ES-I3 (cell line): Measurements from ENCODE around the gene GCAT.
"Not testable (repeated sequence)": the region's sequence is repeated elsewhere in the genome, so short reads cannot be mapped to it uniquely, and the experiment has no call there.

ENCODE experiments used
- H3K36me3 ChIP-seq: 2 replicates; pipeline ENCODE4 v1.6.1; 2013; ENCODE audit warnings: mild to moderate bottlenecking, low read length, control low read depth, moderate library complexity; ENCODE audit not compliant: insufficient read depth
- H3K4me1 ChIP-seq: 2 replicates; pipeline ENCODE4 v1.6.1; 2013; ENCODE audit warnings: mild to moderate bottlenecking, control low read depth, low read length; ENCODE audit not compliant: insufficient read depth
- H3K9ac ChIP-seq: 2 replicates; pipeline ENCODE4 v1.6.1; 2013; ENCODE audit warnings: low read depth, mild to moderate bottlenecking, low read length, moderate library complexity
- H3K9me3 ChIP-seq: 2 replicates; pipeline ENCODE4 v1.6.1; 2013; ENCODE audit warnings: mild to moderate bottlenecking, low read length, moderate library complexity; ENCODE audit not compliant: control insufficient read depth, insufficient read depth

Gene GCAT

DNA sequence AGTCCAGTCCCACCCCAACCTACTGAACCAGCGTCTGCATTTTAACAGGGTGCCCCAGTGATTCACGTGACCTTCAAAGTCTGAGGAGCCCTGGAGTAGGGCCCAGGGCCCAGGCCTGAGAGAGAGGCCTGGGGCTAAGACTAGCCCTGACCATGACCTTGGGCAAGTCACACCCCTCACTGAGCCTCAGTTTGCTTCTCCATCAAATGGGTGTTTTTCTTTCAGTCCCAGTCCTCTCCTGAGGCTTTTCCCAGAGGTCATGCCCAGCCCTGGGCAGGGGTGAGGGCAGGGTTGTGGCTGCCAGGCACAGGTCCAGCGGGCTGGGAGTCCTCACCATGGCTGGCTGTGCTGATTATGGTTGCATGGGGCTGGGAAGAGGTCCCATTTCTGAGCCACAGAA lies 33.0 kb upstream of the GCAT start:
- H3K9me3 ChIP-seq: no peaks in the 10 kb centered on the region
- H3K9ac ChIP-seq: no peak overlapping the region
- peaks cover 5% of the 10 kb centered on the region; the same call in 1 of the 2 replicates for H3K4me1 ChIP-seq
- H3K36me3 ChIP-seq: no peaks in the 10 kb centered on the region; the same call in 1 of the 2 replicates

DNA sequence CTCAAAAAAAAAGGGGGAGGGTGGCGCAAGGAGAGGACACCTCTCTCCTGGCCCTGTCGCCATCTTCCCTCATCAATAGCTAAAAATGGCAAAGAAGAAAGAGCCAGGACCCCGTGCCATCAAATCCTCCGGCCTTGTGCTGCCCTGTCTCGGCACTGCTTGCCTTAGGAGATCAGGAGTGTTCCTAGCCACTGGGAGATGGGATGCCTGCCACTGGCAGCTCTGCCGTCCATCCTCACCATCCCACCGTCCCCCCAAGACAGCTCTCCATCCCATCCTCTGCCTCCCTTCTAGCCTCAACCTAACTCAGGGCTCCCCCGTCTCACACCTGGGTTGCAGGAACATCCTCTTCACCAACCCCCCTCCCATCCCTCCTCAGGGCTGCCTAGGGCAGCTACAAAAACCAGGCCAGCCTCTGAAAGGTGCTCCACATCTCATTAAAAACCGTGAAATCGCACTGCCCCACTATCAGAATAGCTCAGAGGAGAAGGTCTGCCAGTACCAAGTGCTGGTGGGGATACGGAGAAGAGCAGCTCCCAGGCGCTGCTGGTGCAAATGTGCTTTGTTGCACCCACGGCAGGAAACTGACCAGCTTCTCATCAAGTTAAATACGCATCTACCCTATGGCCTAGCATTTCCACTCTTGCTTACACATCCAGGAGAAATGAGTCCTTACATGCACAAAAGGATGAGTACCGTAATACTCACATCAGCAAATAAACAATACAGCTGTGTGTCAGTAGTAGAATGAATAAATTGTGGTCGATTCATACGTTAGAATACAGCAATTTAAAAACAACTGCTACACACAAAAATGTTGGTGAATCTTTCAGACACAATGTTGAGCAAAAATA lies 31.7 kb upstream of the GCAT start:
- H3K9me3 ChIP-seq: no peaks in the 10 kb centered on the region
- H3K9ac ChIP-seq: no peak overlapping the region
- no peaks in the 10 kb centered on the region; the same call in 1 of the 2 replicates for H3K36me3 ChIP-seq
- peaks cover 5% of the 10 kb centered on the region; the same call in 1 of the 2 replicates for H3K4me1 ChIP-seq

- Histone ChIP-seq H3K36me3 (no peaks in the 10 kb centered on the region; the same call in 1 of the 2 replicates), H3K4me1 (peaks cover 5% of the 10 kb centered on the region; the same call in 1 of the 2 replicates), H3K9ac (no peak overlapping the region), H3K9me3 (no peaks in the 10 kb centered on the region)
These were observed 31.1 kb upstream of the GCAT start for GRCh38 chr22:37776639-37777005.

GRCh38 chr22:37777122-37777687 lies 30.5 kb upstream of the GCAT start:
- no peaks in the 10 kb centered on the region for H3K36me3 ChIP-seq
- peaks cover 5% of the 10 kb centered on the region; the same call in 1 of the 2 replicates for H3K4me1 ChIP-seq
- no peak overlapping the region for H3K9ac ChIP-seq
- no peaks in the 10 kb centered on the region for H3K9me3 ChIP-seq

DNA sequence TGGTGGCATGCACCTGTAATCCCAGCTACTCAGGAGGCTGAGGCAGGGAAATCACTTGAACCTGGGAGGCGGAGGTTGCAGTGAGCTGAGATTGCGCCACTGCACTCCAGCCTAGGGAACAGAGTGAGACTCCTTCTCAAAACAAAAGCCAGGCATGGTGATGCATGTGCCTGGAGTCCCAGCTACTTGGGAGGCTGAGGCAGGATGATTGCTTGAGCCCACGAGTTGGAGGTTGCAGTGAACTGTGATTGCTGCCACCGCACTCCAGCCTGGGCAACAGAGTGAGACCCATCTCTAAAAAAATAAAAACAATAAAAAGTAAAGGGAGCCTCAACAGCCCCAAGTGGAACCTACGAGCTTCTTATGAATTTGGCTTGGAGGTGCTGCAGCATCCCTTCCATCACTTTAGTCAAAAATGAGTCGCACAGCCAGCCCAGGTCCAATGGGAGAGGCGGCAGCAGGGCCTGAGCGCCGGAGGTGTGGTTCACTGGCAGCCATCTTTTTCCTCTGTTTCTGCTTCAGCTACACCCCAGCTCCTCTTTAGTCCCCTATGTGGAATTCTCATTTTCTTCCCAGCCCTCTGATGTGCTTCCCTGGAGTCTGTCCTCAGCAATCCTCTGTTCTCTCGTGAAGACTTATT lies 29.2 kb upstream of the GCAT start:
- Histone ChIP-seq H3K4me1 (peaks cover 5% of the 10 kb centered on the region; the same call in 1 of the 2 replicates), H3K9me3 (no peaks in the 10 kb centered on the region), H3K9ac (no peak overlapping the region)

DNA sequence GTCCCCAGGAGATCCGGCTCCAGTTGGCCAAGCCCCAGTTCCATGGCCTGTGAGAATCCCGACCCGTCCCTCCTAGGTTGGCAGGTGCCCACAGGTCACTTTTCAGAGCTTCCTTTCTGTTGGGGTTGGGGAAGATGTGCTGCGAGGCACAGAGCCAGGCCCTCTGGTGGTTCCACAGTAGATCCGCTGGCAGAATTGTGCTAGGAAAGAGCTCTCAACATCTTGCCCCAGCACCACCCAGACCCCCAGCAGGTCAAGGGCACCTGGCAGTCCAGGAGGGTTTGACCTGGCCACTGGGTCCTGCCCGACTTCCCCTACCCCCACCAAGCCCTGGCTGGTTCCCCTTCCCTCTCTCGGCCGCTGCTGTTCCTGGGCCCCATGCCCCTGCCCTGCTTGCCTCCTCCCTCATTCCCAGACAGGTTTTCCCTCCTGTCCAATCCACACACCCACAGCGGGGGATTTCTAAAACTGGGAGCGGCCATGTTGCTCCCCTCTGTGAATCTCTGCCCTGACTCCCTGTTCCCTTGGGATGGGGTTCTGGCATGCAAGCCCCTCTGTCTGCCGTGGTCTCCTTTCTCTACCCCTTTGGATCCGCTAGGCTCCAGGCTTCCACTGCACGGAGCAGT lies 26.2 kb upstream of the GCAT start:
- no peak overlapping the region for H3K9ac ChIP-seq
- H3K9me3 ChIP-seq: no peaks in the 10 kb centered on the region
- peaks cover under 1% of the 10 kb centered on the region; the same call in 1 of the 2 replicates for H3K4me1 ChIP-seq
- H3K36me3 ChIP-seq: no peaks in the 10 kb centered on the region

More for the DNA sequence above, 29.2 kb upstream of the GCAT start:
- H3K36me3 ChIP-seq: no peaks in the 10 kb centered on the region

- Histone ChIP-seq H3K9ac (no peak overlapping the region), H3K36me3 (no peaks in the 10 kb centered on the region), H3K9me3 (no peaks in the 10 kb centered on the region), H3K4me1 (no peaks in the 10 kb centered on the region; the same call in 1 of the 2 replicates)
These were observed 25.2 kb upstream of the GCAT start for GRCh38 chr22:37782340-37783168.

DNA sequence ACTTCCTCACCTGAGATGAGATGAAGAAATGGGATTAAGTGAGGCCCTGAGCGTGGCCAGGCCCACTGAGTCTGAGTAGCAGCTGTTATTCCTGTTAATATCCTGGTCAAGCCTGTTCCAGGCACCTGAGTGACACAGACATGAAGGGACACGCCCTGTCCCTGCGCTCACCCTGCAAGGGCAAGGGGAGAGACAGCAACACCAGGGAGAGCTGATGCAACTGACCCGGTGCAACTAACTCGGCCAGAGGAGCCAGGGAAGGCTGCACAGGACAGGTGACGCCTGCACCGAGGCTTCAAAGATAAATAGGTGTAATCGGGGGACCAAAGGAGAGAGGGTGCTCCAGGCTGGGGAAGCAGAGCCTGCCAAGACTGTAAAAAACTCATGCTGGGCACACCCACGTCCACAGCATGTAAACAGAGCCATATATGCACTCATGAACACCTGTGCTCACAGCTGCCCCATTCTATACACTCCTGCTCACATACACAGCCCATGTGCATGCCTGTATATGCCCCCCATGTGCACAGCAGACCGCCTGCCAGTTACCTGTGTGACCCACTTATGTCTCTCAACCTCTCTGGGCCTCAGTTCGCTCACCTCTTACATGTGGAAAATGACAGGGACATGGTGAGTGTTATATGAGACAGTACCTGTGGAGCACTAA lies 22.8 kb upstream of the GCAT start:
- no peaks in the 10 kb centered on the region; the same call in 1 of the 2 replicates for H3K4me1 ChIP-seq
- no peaks in the 10 kb centered on the region for H3K36me3 ChIP-seq
- no peaks in the 10 kb centered on the region for H3K9me3 ChIP-seq
- no peak overlapping the region for H3K9ac ChIP-seq

- no peaks in the 10 kb centered on the region for H3K4me1 ChIP-seq
- no peaks in the 10 kb centered on the region for H3K9me3 ChIP-seq
- no peak overlapping the region for H3K9ac ChIP-seq
- H3K36me3 ChIP-seq: no peaks in the 10 kb centered on the region
These were observed 17.5 kb upstream of the GCAT start for GRCh38 chr22:37790234-37790633.

GRCh38 chr22:37792494-37792893 lies 15.2 kb upstream of the GCAT start:
- Histone ChIP-seq H3K36me3 (no peaks in the 10 kb centered on the region), H3K4me1 (no peaks in the 10 kb centered on the region), H3K9me3 (no peaks in the 10 kb centered on the region), H3K9ac (no peak overlapping the region)

DNA sequence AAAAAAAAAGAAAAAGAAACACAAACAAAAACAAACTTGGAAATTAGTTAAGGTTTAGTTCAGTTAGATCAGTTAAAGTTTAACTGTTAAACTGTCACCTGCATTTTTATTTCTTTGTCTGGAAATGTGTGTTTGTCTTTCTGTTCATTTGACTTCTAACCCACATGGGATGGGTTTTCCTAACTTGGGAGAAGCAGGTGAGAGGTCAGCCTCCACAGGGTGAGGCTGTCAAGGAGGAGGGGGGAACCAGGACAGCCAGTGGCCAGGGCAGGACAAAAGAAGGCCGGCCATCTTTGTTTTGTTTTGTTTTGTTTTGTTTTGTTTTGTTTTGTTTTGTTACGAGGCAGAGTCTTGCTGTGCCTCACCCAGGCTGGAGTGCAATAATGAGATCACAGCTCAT lies 13.4 kb upstream of the GCAT start:
- no peaks in the 10 kb centered on the region for H3K36me3 ChIP-seq
- H3K4me1 ChIP-seq: no peaks in the 10 kb centered on the region
- H3K9ac ChIP-seq: no peak overlapping the region
- no peaks in the 10 kb centered on the region for H3K9me3 ChIP-seq

GRCh38 chr22:37796079-37796478 lies 11.7 kb upstream of the GCAT start:
- Histone ChIP-seq H3K4me1 (no peaks in the 10 kb centered on the region), H3K9ac (no peak overlapping the region), H3K9me3 (no peaks in the 10 kb centered on the region)

GRCh38 chr22:37797259-37797658 lies 10.5 kb upstream of the GCAT start:
- H3K36me3 ChIP-seq, H3K9ac ChIP-seq, H3K4me1 ChIP-seq, H3K9me3 ChIP-seq: not testable (repeated sequence)

More at GRCh38 chr22:37796079-37796478, 11.7 kb upstream of the GCAT start:
- H3K36me3 ChIP-seq: no peaks in the 10 kb centered on the region
